ENCODE measurements around the gene TOX4. TPM values are rescaled to one million over a fixed set of nuclear protein-coding genes. Genes with fewer than 3 reads are reported as not detected.

Gene TOX4
- total RNA-seq, 1 experiment from 2014 or later, result 77.4 TPM

- TF ChIP-seq CTCF (IDR thresholded peaks at IDR 0.05; ENCODE audit: unreplicated experiment), result no peak
- H3K27me3 Mint-ChIP-seq (ENCODE audit: unreplicated experiment), result peaks cover 21% of the 10 kb centered on the region
- H3K4me1 Mint-ChIP-seq (ENCODE audit: low read depth, unreplicated experiment), result no peaks in the 10 kb centered on the region
- peaks cover 11% of the 10 kb centered on the region for H3K36me3 Mint-ChIP-seq (ENCODE audit: insufficient read depth, unreplicated experiment)
- CTCF ChIA-PET, result interaction anchor here (0.8 kb wide), 1 partner anchor 10 kb away, joined by 3 read pairs; no protein-coding TSS in a partner anchor
- no TSS peak for BruUV-seq (replicated peaks)
- peak overlapping the region; percentile 72 for H3K4me3 Mint-ChIP-seq (ENCODE audit: low read depth, unreplicated experiment)
- H3K9me3 Mint-ChIP-seq (ENCODE audit: low read depth, unreplicated experiment), result no peaks in the 10 kb centered on the region
- intact Hi-C loops (cut with micrococcal nuclease; ENCODE audit: unreplicated experiment), result no loop called here
- no peak for DNase-seq
- H3K27ac Mint-ChIP-seq (ENCODE audit: unreplicated experiment), result no peak overlapping the region
These were observed 49.8 kb downstream of the TOX4 start for GRCh38 chr14:21526672-21527317.

GRCh38 chr14:21527318-21527679, 50.3 kb downstream of the TOX4 start:
- no TSS peak for BruUV-seq (replicated peaks)
- Mint-ChIP-seq H3K4me1 (ENCODE audit: low read depth, unreplicated experiment) (no peaks in the 10 kb centered on the region), H3K27me3 (ENCODE audit: unreplicated experiment) (peaks cover 16% of the 10 kb centered on the region), H3K36me3 (ENCODE audit: insufficient read depth, unreplicated experiment) (peaks cover 11% of the 10 kb centered on the region), H3K4me3 (ENCODE audit: low read depth, unreplicated experiment) (peak overlapping the region; percentile 72), H3K27ac (ENCODE audit: unreplicated experiment) (no peak overlapping the region), H3K9me3 (ENCODE audit: low read depth, unreplicated experiment) (no peaks in the 10 kb centered on the region)
- DNase-seq, result no peak
- TF ChIP-seq CTCF (IDR thresholded peaks at IDR 0.05; ENCODE audit: unreplicated experiment), result no peak
- intact Hi-C loops (cut with micrococcal nuclease; ENCODE audit: unreplicated experiment), result no loop called here
- CTCF ChIA-PET, result no interaction called here

- BruUV-seq (replicated peaks), result no TSS peak
- CTCF ChIA-PET, result interaction anchor here (0.5 to 0.7 kb wide), 2 partner anchors 33 to 344 kb away, joined by 3 read pairs; no protein-coding TSS in a partner anchor
- intact Hi-C loops (cut with micrococcal nuclease; ENCODE audit: unreplicated experiment), result no loop called here
- H3K27me3 Mint-ChIP-seq (ENCODE audit: unreplicated experiment), result peaks cover 20% of the 10 kb centered on the region
- TF ChIP-seq CTCF (IDR thresholded peaks at IDR 0.05; ENCODE audit: unreplicated experiment), result no peak
- peaks cover 11% of the 10 kb centered on the region for H3K36me3 Mint-ChIP-seq (ENCODE audit: insufficient read depth, unreplicated experiment)
- no peak overlapping the region for H3K4me3 Mint-ChIP-seq (ENCODE audit: low read depth, unreplicated experiment)
- no peaks in the 10 kb centered on the region for H3K4me1 Mint-ChIP-seq (ENCODE audit: low read depth, unreplicated experiment)
- DNase-seq, result no peak
- no peaks in the 10 kb centered on the region for H3K9me3 Mint-ChIP-seq (ENCODE audit: low read depth, unreplicated experiment)
- H3K27ac Mint-ChIP-seq (ENCODE audit: unreplicated experiment), result no peak overlapping the region
These were observed 51.7 kb downstream of the TOX4 start for GRCh38 chr14:21528381-21529348.

- BruUV-seq (replicated peaks), result no TSS peak
- no peaks in the 10 kb centered on the region for H3K4me1 Mint-ChIP-seq (ENCODE audit: low read depth, unreplicated experiment)
- CTCF ChIA-PET, result interaction anchor here (0.7 to 1.3 kb wide), 2 partner anchors 9 to 34 kb away, joined by 3 to 4 read pairs; no protein-coding TSS in a partner anchor
- intact Hi-C loops (cut with micrococcal nuclease; ENCODE audit: unreplicated experiment), result no loop called here
- H3K27me3 Mint-ChIP-seq (ENCODE audit: unreplicated experiment), result peaks cover 24% of the 10 kb centered on the region
- no peak overlapping the region for H3K4me3 Mint-ChIP-seq (ENCODE audit: low read depth, unreplicated experiment)
- no peak overlapping the region for H3K27ac Mint-ChIP-seq (ENCODE audit: unreplicated experiment)
- DNase-seq, result no peak
- no peak for TF ChIP-seq CTCF (IDR thresholded peaks at IDR 0.05; ENCODE audit: unreplicated experiment)
- no peaks in the 10 kb centered on the region for H3K9me3 Mint-ChIP-seq (ENCODE audit: low read depth, unreplicated experiment)
- peaks cover 11% of the 10 kb centered on the region for H3K36me3 Mint-ChIP-seq (ENCODE audit: insufficient read depth, unreplicated experiment)
These were observed 52.5 kb downstream of the TOX4 start for GRCh38 chr14:21529515-21529914.

All from Calu3 (cell line).